ENCODE results near the gene PDPN.
A peak's percentile ranks its signal among the peaks of the same experiment; 100 is the strongest.

Gene PDPN

DNA sequence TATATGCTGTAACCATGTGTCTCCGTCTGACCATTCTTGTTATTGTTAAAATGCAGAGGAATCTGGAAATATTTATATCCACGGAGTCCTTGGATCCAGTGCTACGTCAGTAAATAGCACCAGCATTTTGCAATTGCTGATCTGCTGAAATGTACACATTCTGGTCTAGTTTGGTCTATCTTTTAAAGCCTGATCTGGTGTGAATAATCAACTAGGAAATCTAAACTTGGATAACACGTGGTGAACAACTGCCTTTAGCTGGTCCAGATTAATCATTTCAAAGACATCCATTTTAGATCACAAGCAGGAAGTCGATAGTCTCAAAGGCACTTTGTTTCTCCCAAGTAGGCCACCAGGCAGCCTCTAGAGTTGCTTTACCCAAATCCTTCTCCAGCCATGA is 32.6 kb downstream of the PDPN start:
- TF ChIP-seq, protein P1, sequence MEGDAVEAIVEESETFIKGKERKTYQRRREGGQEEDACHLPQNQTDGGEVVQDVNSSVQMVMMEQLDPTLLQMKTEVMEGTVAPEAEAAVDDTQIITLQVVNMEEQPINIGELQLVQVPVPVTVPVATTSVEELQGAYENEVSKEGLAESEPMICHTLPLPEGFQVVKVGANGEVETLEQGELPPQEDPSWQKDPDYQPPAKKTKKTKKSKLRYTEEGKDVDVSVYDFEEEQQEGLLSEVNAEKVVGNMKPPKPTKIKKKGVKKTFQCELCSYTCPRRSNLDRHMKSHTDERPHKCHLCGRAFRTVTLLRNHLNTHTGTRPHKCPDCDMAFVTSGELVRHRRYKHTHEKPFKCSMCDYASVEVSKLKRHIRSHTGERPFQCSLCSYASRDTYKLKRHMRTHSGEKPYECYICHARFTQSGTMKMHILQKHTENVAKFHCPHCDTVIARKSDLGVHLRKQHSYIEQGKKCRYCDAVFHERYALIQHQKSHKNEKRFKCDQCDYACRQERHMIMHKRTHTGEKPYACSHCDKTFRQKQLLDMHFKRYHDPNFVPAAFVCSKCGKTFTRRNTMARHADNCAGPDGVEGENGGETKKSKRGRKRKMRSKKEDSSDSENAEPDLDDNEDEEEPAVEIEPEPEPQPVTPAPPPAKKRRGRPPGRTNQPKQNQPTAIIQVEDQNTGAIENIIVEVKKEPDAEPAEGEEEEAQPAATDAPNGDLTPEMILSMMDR (IDR thresholded peaks at IDR 0.05; ENCODE audit: low read length, missing control alignments): no peak
- DNase-seq (ENCODE audit: low read depth): no peak
- no peak overlapping the region for H3K4me3 ChIP-seq (replicated peaks; ENCODE audit: low read depth, low read length)

GRCh38 chr1:13617108-13617507 is 33.5 kb downstream of the PDPN start:
- no peak overlapping the region for H3K4me3 ChIP-seq (replicated peaks; ENCODE audit: low read depth, low read length)
- peak; percentile 50 for DNase-seq (ENCODE audit: low read depth)
- TF ChIP-seq, protein P1 (IDR thresholded peaks at IDR 0.05; ENCODE audit: low read length, missing control alignments): no peak

GRCh38 chr1:13617773-13618172 is 34.1 kb downstream of the PDPN start:
- TF ChIP-seq, protein P1 (IDR thresholded peaks at IDR 0.05; ENCODE audit: low read length, missing control alignments): no peak
- H3K4me3 ChIP-seq (replicated peaks; ENCODE audit: low read depth, low read length): no peak overlapping the region
- no peak for DNase-seq (ENCODE audit: low read depth)

DNA sequence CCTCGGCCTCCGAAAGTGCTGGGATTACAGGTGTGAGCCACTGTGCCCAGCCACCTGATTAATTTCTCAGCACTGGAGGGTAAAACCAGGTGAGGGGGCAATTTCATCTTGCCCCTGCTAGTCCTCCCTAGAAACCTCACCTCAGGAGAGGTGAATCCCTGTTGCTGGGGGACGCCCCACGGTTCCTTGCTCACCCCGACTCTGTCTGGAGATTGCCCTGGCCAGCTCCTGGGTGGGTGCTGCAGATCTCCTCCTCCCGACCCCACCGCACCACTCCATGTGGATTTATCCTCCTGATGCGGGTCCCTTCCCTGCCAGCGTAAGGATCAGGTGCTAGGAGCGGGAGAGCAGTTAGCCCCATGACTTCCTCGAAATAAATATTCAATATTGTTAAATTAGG is 34.9 kb downstream of the PDPN start:
- H3K4me3 ChIP-seq (replicated peaks; ENCODE audit: low read depth, low read length): no peak overlapping the region
- TF ChIP-seq, protein P1 (IDR thresholded peaks at IDR 0.05; ENCODE audit: low read length, missing control alignments): no peak
- DNase-seq (ENCODE audit: low read depth): no peak

- H3K4me3 ChIP-seq (replicated peaks; ENCODE audit: low read depth, low read length): no peak overlapping the region
- TF ChIP-seq, protein P1 (IDR thresholded peaks at IDR 0.05; ENCODE audit: low read length, missing control alignments): no peak
- peak; percentile 83 for DNase-seq (ENCODE audit: low read depth)
Observed at GRCh38 chr1:13619909-13620308, 36.3 kb downstream of the PDPN start.

GRCh38 chr1:13620825-13621224 is 37.2 kb downstream of the PDPN start:
- TF ChIP-seq, protein P1 (IDR thresholded peaks at IDR 0.05; ENCODE audit: low read length, missing control alignments): no peak
- H3K4me3 ChIP-seq (replicated peaks; ENCODE audit: low read depth, low read length): no peak overlapping the region
- DNase-seq (ENCODE audit: low read depth): no peak

GRCh38 chr1:13622446-13622845 is 38.8 kb downstream of the PDPN start:
- TF ChIP-seq, protein P1 (IDR thresholded peaks at IDR 0.05; ENCODE audit: low read length, missing control alignments): no peak
- DNase-seq (ENCODE audit: low read depth): no peak
- no peak overlapping the region for H3K4me3 ChIP-seq (replicated peaks; ENCODE audit: low read depth, low read length)
